Measurements from ENCODE around the gene GNB1L.
"Not testable (repeated sequence)": the region's sequence is repeated elsewhere in the genome, so short reads cannot be mapped to it uniquely, and the experiment has no call there.

The GNB1L gene

GRCh38 chr22:19888131-19888746 lies 33.6 kb upstream of the GNB1L start:
- DNase-seq = peak; percentile 31

- DNase-seq = peak; percentile 35
Measured at GRCh38 chr22:19887256-19887985, 32.7 kb upstream of the GNB1L start.

GRCh38 chr22:19886605-19887255 lies 32.1 kb upstream of the GNB1L start:
- DNase-seq = peak; percentile 42

- DNase-seq = peak; percentile 38
Measured at GRCh38 chr22:19885841-19886592, 31.3 kb upstream of the GNB1L start.

GRCh38 chr22:19884954-19885751 lies 30.5 kb upstream of the GNB1L start:
- no peak for DNase-seq

GRCh38 chr22:19884161-19884953 lies 29.7 kb upstream of the GNB1L start:
- no peak for DNase-seq

GRCh38 chr22:19883446-19883845 lies 28.8 kb upstream of the GNB1L start:
- not testable (repeated sequence) for DNase-seq

GRCh38 chr22:19882446-19883381 lies 28.0 kb upstream of the GNB1L start:
- no peak for DNase-seq

- peak; percentile 86 for DNase-seq
Measured at GRCh38 chr22:19880786-19881569, 26.3 kb upstream of the GNB1L start.

GRCh38 chr22:19879992-19880785 lies 25.5 kb upstream of the GNB1L start:
- no peak for DNase-seq

- no peak for DNase-seq
Measured at GRCh38 chr22:19879643-19879991, 24.9 kb upstream of the GNB1L start.

- no peak for DNase-seq
Measured at GRCh38 chr22:19879246-19879570, 24.5 kb upstream of the GNB1L start.

- no peak for DNase-seq
Measured at GRCh38 chr22:19878461-19879245, 24.0 kb upstream of the GNB1L start.

- no peak for DNase-seq
Measured at GRCh38 chr22:19877626-19878339, 23.1 kb upstream of the GNB1L start.

GRCh38 chr22:19876941-19877625 lies 22.4 kb upstream of the GNB1L start:
- DNase-seq = no peak

- DNase-seq = no peak
Measured at GRCh38 chr22:19876314-19876940, 21.8 kb upstream of the GNB1L start.
